B cell (primary cell): ENCODE data around the gene MTMR10.

Experiments used
- EZH2 ChIP-seq: IDR thresholded peaks from 2 replicates; pipeline ENCODE4 v1.6.1; 2012; ENCODE audit warnings: borderline replicate concordance, low read depth, mild to moderate bottlenecking, moderate library complexity, low read length; ENCODE audit not compliant: insufficient read depth, poor library complexity, severe bottlenecking
- TF ChIP-seq, protein P1 (sequence below): fragments of 200-600 bp; IDR thresholded peaks from one replicate; pipeline ENCODE4 v1.8.0; 2022; ENCODE audit warnings: antibody characterized with exemption, mild to moderate bottlenecking

GRCh38 chr15:31035610-31036009 is 44.2 kb upstream of the MTMR10 start:
- TF ChIP-seq, protein P1, sequence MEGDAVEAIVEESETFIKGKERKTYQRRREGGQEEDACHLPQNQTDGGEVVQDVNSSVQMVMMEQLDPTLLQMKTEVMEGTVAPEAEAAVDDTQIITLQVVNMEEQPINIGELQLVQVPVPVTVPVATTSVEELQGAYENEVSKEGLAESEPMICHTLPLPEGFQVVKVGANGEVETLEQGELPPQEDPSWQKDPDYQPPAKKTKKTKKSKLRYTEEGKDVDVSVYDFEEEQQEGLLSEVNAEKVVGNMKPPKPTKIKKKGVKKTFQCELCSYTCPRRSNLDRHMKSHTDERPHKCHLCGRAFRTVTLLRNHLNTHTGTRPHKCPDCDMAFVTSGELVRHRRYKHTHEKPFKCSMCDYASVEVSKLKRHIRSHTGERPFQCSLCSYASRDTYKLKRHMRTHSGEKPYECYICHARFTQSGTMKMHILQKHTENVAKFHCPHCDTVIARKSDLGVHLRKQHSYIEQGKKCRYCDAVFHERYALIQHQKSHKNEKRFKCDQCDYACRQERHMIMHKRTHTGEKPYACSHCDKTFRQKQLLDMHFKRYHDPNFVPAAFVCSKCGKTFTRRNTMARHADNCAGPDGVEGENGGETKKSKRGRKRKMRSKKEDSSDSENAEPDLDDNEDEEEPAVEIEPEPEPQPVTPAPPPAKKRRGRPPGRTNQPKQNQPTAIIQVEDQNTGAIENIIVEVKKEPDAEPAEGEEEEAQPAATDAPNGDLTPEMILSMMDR = no peak
- no peak for TF ChIP-seq EZH2
